Measurements from ENCODE around the gene XPNPEP1.

- TF ChIP-seq CTCF (IDR thresholded peaks at IDR 0.05) (no peak), POLR2A (IDR thresholded peaks at IDR 0.05) (no peak)
Observed at GRCh38 chr10:109892931-109893330, 30.4 kb downstream of the XPNPEP1 start.

Measured in lower leg skin (tissue), 3 donors.